Lung (tissue), 12 donors: ENCODE measurements around the gene WSB1. TPM values are rescaled to one million over a fixed set of nuclear protein-coding genes. Genes with fewer than 3 reads are reported as not detected.
A peak's percentile ranks its signal among the peaks of the same experiment; 100 is the strongest.

Experiments
- ATAC-seq: fragments of 200-7000 bp; cut with Tn5 transposase; one replicate; pipeline ENCODE4 v1.9.1; 2020; ENCODE audit warnings: moderate number of reproducible peaks; ENCODE audit not compliant: insufficient read depth, low FRiP score
- DNase-seq, 3 donors: peaks; one replicate each; pipeline ENCODE4 v3.0.0-alpha.2; 2013 to 2017
- H3K27ac ChIP-seq, 2 donors: one replicate each; pipeline ENCODE4 v1.5.1; 2013; ENCODE audit warnings: mild to moderate bottlenecking in 2 of 2, moderate library complexity in 2 of 2, control low read depth in 1 of 2, inconsistent platforms in 1 of 2, low read depth in 1 of 2, low read length in 1 of 2
- H3K27me3 ChIP-seq, 3 donors: one replicate each; pipeline ENCODE4 v1.5.1; 2013; ENCODE audit warnings: low read length in 2 of 3; ENCODE audit not compliant: control insufficient read depth in 3 of 3, insufficient read depth in 3 of 3
- H3K36me3 ChIP-seq, 4 donors: one replicate each; pipeline ENCODE4 v1.5.1; 2013; ENCODE audit warnings: low read length in 4 of 4, mild to moderate bottlenecking in 1 of 4, moderate library complexity in 1 of 4; ENCODE audit not compliant: control insufficient read depth in 4 of 4, insufficient read depth in 4 of 4
- H3K4me1 ChIP-seq, 5 donors: one replicate each; pipeline ENCODE4 v1.5.1; 2013; ENCODE audit warnings: low read length in 5 of 5, mild to moderate bottlenecking in 2 of 5, moderate library complexity in 1 of 5; ENCODE audit not compliant: control insufficient read depth in 5 of 5, insufficient read depth in 5 of 5
- H3K4me3 ChIP-seq: one replicate; pipeline ENCODE4 v1.5.1; 2013; ENCODE audit warnings: mild to moderate bottlenecking, control low read depth, moderate library complexity
- H3K9ac ChIP-seq, 2 donors: one replicate each; pipeline ENCODE4 v1.5.1; 2013; ENCODE audit warnings: low read length in 2 of 2, control low read depth in 1 of 2; ENCODE audit not compliant: insufficient read depth in 1 of 2
- H3K9me3 ChIP-seq, 4 donors: one replicate each; pipeline ENCODE4 v1.5.1; 2013; ENCODE audit warnings: low read length in 3 of 4, mild to moderate bottlenecking in 1 of 4, moderate library complexity in 1 of 4; ENCODE audit not compliant: control insufficient read depth in 4 of 4, insufficient read depth in 3 of 4
- CTCF ChIP-seq: IDR thresholded peaks from 2 replicates; pipeline ENCODE4 v1.5.1; 2012; ENCODE audit warnings: mild to moderate bottlenecking; ENCODE audit errors: control extremely low read depth, extremely low read depth
- WGBS, 2 donors: extraction: QIAGEN DNeasy Blood & Tissue Kit; methylation state at CpG; one replicate each; pipeline ENCODE4 v1.1.7; 2013; 5-methylcytosine and 5-hydroxymethylcytosine counted together
- polyA plus RNA-seq, 2 donors: library from polyadenylated mRNA; stranded (reverse); fragments of 200-250 nt; gene quantifications; one replicate each; pipeline ENCODE4 v1.2.1, GENCODE V29; 2013
- total RNA-seq, 2 donors: library from RNA; depleted of rRNA in 1 of 2; stranded (reverse); fragments of >200 nt in 1 of 2; gene quantifications; one replicate each; pipeline ENCODE4 v1.2.1, GENCODE V29; 2014 to 2021
- donor health status: control.
- donor health status: control.
- donor health status: Bipolar disorder and iron deficiency.
- donor health status: healthy.
- donor health status: DM: yes; HTN: yes; CAD: no.

WSB1 gene
- total and polyA plus RNA-seq, 4 donors, result 181 to 748 (median 268) TPM

- DNase-seq (peak in 2 of 3 donors; percentile 28 to 48), ATAC-seq (no peak)
- Histone ChIP-seq H3K27ac (peak overlapping the region in 1 of 2 donors; percentile 55), H3K36me3 (no peaks in the 10 kb centered on the region), H3K4me3 (no peak overlapping the region), H3K4me1 (peaks cover 0 to 7% (median 3%) of the 10 kb centered on the region in 5 donors), H3K27me3 (no peaks in the 10 kb centered on the region), H3K9ac (no peak overlapping the region), H3K9me3 (no peaks in the 10 kb centered on the region)
- WGBS, 2 donors, result 34 to 37% methylated on average over 5 of the region's 5 CpGs
- no peak for TF ChIP-seq CTCF
These were observed 9.0 kb upstream of the WSB1 start for GRCh38 chr17:27284811-27285415.

GRCh38 chr17:27285516-27285915 lies 8.4 kb upstream of the WSB1 start:
- Histone ChIP-seq H3K27ac (no peak overlapping the region), H3K4me1 (peaks cover 0 to 7% (median 3%) of the 10 kb centered on the region in 5 donors), H3K36me3 (no peaks in the 10 kb centered on the region), H3K9ac (no peak overlapping the region), H3K9me3 (no peaks in the 10 kb centered on the region), H3K27me3 (no peaks in the 10 kb centered on the region), H3K4me3 (no peak overlapping the region)
- 88 to 91% methylated on average over 2 of the region's 2 CpGs for WGBS, 2 donors
- DNase-seq (no peak), ATAC-seq (no peak)
- no peak for TF ChIP-seq CTCF

DNA sequence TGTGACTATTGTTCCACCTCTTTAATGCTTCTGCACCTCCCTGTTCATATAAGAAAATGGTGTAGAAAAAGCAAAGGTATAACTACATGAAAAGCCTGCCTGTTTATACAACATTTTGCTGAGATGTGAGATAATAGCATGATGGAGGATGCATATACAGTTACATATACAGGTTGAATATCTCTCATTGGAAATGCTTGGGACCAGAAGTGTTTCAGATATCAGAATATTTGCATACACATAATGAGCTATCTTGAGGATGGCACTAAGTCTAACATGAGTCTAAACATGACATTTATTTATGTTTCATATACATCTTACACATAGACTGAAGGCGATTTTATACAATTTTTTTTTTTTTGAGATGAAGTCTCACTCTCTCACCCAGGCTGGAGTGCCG lies 5.7 kb upstream of the WSB1 start:
- no peak for ATAC-seq
- H3K9ac ChIP-seq, result no peak overlapping the region
- no peak overlapping the region for H3K4me3 ChIP-seq
- peaks cover under 1 to 7% (median 2%) of the 10 kb centered on the region in 5 donors for H3K4me1 ChIP-seq
- H3K27me3 ChIP-seq, result no peaks in the 10 kb centered on the region
- 97 to 98% methylated on average over 2 of the region's 2 CpGs for WGBS, 2 donors
- no peak overlapping the region for H3K27ac ChIP-seq
- no peak for TF ChIP-seq CTCF
- no peak for DNase-seq
- H3K36me3 ChIP-seq, result no peaks in the 10 kb centered on the region
- H3K9me3 ChIP-seq, result no peaks in the 10 kb centered on the region

DNA sequence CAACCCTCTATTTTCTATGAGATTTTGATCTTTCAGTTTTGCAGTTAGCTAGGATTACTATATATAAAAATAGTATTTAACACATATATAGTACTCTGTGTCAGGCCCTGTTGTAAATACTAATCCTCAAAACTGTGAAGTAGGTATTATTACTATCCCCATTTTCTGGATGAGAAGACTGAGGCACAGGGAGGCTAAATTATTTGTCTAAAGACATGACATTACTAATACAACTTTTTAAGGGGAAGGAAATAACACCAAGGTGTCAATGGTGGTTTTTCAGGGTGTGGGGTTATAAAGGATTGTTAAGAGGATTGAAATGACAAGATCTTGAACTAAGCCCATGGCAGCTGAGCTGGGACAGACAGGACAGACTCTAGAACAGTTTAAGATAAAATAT lies 4.1 kb upstream of the WSB1 start:
- peaks cover 0 to 8% (median 0%) of the 10 kb centered on the region in 4 donors for H3K36me3 ChIP-seq
- no peak overlapping the region for H3K27ac ChIP-seq
- peaks cover 4 to 9% (median 5%) of the 10 kb centered on the region in 5 donors for H3K4me1 ChIP-seq
- TF ChIP-seq CTCF, result no peak
- H3K9ac ChIP-seq, result no peak overlapping the region
- DNase-seq (no peak), ATAC-seq (no peak)
- no peaks in the 10 kb centered on the region for H3K27me3 ChIP-seq
- no peak overlapping the region for H3K4me3 ChIP-seq
- no peaks in the 10 kb centered on the region for H3K9me3 ChIP-seq
